Right lung (tissue), 5 donors: ENCODE data around the gene VPS54. TPM values are rescaled to one million over a fixed set of nuclear protein-coding genes. Genes with fewer than 3 reads are reported as not detected.
"Not testable (repeated sequence)": the region's sequence is repeated elsewhere in the genome, so short reads cannot be mapped to it uniquely, and the experiment has no call there.

Experiments used
- DNase-seq, 2 donors: peaks; one replicate each; pipeline ENCODE4 v3.0.0-alpha.2; 2013
- polyA plus RNA-seq, 5 donors: library from polyadenylated mRNA; unstranded; fragments of 120-200 nt; gene quantifications; one replicate each; pipeline versions ENCODE4 v1.2.1 to v1.2.3, GENCODE V29; 2013; ENCODE audit warnings: inconsistent platforms in 1 of 5, low replicate concordance in 1 of 5; ENCODE audit not compliant: insufficient read length in 5 of 5, insufficient read depth in 1 of 5

Gene VPS54
- polyA plus RNA-seq, 5 donors: 37.5 to 53.2 (median 49.8) TPM

DNA sequence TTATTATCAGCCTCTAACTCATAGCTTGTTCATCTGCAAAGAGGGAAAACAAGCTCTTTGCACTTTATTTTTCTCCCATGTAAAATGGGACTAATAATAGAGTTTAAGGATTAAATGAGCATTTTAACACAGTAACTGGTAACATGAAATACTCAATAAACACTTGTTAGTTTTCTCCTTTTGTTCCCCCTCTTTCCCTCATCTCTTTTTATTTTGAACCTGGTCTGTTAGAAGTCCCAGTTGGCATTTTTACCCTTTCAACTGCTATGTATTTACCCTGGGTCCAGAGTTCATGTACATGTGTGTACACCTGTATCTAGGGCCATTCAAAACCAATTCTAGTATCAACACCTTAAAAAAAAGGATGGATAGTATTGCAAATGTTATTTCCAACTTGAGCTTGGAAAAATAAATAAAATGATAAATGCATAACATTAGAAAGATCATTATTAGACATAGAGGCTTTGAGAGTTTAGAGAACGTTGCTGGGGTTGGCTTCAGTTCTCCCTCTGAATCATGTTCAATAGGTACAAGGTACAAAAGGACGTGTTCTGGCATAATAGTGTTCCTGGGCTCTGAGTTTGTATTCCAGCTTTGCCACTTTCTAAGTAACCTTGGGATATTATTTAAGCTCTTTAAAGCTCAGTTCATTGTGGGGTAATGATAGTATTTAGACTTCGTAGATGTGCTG, 5.2 kb upstream of the VPS54 start:
- no peak for DNase-seq

DNA sequence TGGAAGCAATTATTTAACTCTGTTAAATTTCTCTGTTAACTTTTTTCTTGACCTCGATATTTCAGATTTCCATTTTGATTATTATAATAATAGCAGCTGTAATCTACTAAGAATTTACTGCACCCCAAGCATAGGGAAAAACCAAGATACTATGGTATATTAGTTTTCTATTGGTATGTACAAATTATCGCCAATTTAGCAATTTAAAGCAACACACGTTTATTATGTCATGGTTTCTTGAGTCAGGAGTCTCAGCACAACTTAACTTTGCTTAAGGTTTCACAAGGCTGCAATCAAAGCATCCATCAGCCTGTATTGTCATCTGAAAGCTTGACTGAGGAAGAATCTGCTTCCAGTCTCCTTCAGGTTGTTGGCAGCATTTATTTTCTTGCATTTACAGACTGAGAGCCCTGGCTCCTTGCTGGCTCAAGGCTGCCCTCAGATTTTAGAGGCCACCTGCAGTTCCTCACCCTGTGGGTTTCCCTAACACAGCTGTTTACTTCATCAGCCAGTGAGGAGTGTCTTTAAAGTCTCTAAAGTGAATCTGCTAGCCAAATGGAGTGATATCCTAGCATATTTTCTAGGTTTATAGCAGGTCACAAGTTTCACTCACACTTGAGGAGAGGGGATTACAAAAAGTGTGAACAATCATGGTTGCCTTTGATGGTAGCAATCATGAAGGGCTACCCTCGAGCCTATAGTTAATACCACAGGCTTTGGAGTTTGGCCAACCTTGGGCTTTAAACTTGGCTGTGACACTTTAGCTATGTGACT, 4.4 kb upstream of the VPS54 start:
- DNase-seq: no peak

DNA sequence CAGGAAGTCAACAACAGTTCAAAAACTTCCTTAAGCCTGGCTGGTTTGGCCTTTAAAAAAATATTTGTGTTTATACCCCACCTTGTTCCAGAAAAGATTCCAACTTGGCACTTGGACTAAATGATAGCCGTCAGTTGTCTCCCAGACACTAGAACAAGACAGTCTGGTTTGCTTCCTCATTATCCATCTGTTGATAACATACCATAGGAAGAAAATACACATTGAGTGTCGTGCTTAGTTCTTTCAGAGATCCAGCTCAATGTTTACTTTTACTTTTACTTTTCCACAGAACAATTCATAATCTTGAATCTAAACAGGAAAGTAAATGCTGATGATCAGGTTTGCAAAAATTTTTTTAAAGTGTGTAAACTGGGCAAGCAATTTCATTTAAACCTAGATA, 2.4 kb upstream of the VPS54 start:
- no peak for DNase-seq

DNA sequence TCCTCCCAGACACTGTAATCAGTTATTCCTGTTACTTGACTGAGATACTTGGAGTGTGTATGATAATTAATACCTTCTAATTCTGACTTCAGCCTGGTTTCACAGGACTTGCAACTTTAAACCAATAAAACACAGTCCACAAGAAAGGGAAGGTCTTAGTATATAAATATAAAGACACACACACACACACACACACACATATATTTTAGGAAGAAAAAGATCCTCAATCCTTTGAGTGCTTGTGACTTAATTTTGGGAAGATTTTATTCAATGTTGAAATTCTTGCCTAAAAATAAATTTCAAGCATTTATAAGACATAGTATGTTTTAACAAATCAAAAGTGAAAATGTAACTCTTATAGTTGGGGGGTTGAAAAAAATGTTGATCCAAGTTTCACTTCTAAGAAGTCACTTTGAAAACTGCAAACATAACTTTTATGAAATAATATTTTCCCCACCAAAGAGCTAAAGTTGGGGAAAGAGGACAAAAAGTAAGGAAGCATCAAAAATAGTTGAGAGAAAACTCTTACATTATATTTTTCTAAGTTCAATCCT, 824 bp upstream of the VPS54 start:
- DNase-seq: peak in 1 of 2 donors; percentile 59

DNA sequence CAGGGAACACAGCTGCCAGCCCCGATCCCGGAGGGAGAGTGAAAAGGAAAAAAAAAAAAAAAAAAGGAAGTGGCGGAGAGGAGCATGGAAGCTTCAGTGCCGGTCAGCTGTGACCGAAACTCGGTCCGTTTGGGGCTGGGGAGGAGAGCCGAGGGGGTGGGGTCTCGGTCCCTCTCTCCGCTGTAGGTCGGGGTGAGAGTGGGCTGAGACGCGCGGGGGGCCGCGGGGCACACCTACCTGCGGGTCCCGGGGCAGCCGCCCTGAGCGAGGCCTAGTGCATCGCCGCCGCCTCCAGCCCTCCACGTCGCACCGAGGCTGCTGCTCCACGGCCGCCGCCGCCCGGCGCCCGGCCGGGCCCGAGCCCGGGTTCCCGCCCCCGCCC, 536 bp downstream of the VPS54 start:
- peak; percentile 64 to 74 for DNase-seq

DNA sequence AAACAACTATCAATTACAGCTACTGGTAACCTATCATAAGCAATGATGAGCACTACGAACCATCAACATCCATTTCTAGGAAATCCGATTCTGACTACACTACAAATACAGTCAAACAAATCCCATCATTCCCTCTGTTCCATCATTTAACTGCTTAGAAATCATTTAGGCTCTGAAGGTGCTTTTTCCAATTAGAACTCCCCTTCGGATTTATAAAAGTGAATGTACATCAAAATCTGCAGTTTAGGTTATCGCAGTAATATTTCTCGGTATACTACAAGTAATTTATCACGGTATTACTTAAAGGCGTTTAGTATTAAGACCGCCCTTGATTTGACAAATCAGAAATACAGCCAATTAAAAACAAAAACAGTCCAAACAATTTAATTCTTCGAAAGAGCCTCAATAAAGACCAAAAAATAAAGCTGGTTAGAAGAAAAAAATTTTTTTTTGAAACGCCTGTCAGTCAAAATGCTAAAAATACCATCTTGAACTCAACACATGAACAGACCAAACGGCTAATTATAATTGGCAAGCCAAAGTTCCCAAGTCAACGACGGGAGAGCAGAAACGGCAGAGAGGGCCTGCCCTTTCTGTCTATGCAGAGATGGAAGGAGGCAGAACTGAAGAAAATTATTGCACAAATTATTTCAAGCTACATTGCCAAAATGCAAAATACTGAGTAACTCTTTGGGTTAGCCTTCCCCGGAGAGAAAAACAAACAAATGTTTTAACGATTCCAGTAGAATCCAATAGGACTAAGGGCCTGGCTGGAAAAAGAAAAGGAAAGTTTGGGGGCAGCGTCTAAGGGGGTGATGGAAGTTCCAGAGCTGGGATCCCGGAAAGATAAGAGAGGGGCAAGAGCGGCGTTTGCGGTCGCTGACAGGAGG, 1.2 kb downstream of the VPS54 start:
- peak; percentile 46 to 51 for DNase-seq

DNA sequence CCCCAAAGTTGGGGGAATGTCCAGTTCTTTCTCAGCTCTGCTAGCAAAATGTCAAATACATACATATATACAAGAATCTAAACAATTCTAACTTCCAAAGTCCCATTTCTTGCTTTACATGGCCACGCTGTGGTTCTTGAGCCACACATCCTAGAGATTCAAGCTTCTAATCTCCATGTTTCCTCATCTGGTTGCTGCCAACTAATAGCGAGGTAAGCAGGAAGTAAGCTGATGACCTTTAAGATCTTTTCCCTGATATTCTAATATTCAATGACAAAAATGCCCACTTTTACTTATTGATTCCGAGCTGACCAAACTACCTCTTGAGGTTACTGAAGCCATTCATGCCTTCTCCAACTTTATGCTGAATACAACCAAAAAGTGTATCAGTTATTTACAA, 3.3 kb downstream of the VPS54 start:
- DNase-seq: no peak

DNA sequence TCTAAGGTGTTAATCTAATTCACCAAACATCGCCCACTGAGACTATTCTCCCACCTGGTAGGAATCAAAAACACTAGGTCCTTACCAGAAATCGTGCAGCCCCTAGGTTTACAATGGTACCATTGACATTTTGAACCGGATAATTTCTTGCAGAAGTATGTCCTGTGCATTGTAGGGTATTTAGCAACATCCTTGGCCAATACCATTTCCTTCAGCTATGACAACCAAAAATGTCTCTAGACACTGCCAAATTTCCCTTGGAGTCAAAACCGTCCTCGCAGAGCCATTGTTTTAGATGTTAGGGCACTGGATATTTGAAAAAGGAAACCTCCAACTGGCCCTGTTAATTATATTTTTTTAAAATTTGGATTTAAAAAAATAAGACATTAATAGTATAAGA, 3.8 kb downstream of the VPS54 start:
- DNase-seq: no peak

DNA sequence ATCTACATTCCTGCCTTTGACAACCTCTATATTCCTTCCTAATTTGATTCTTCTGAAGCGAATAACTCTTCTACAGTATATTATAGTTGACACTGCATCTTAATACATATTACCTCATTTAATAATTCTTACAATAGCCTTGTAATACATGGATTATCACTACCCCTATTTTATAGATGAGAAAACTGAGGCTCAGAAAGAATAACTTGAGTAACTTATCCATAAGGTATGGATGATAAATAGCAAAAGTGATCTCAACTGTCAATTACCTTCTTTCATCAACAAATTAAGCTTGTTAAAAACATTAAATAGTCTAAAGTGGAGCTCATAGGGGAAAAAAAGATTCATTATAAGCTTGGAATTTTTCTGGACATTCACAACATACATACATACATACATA, 4.6 kb downstream of the VPS54 start:
- DNase-seq: no peak

DNA sequence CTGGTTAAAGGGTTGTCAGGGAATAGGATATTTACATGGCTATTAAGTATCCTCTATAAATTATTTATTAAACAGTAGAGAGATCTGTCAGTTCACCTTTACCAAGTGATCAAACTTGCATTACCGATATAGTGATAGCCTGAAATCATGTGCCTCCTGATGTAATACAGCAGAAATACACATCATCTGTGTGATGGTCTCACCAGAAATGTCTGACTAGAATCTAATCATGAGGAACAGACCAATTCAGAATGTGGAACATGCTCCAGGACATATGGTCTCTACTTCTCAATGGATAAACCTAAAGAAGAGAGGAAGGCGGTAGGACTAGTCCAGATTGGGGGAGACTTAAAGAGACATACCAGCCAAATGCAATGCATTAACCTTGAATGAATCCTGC, 6.2 kb downstream of the VPS54 start:
- no peak for DNase-seq

DNA sequence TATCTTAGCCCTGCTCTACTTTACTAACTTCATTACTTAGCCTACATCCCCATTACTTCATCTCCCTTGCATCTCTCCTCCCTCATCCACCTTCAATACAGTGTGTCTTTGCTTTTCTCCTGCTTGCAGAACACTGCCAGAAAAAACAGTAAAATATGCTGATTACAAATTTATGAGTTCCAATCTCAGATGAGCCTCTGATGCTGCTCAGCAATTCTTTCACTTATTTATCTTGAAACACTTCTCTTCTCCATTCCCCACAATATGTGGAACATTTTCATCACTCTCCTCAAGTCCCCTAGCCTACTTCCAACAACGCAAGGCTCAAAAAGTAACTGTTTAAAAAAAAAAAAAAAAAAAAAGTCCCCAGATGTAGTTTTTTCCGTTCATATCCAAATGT, 7.1 kb downstream of the VPS54 start:
- DNase-seq: no peak

DNA sequence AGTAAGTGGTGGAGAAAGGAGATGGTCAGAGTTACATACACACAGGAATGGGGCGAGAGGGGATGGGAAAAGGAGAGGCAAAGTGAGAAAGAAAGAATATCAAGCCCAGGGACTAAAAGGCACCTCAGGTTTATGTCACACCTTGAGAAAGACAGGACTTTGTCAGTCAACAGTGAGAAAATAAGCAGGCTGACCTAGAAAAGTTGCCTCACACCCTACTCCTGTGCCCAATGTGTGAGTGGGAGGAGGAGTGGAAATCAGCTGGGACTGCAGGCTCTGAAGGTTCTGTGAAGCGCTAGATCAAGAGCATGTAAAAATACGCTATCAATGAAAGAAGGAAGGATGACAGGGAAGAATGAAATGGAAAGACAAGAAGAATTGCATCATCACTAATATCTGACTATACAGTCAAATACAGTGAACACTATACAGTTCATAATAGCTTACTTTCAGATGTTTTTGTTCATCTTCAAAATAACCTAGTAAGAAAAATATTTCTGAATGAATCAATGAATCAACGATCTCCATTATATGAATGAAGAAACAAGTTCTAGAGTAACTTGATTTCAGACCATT, 10.7 kb downstream of the VPS54 start:
- no peak for DNase-seq

DNA sequence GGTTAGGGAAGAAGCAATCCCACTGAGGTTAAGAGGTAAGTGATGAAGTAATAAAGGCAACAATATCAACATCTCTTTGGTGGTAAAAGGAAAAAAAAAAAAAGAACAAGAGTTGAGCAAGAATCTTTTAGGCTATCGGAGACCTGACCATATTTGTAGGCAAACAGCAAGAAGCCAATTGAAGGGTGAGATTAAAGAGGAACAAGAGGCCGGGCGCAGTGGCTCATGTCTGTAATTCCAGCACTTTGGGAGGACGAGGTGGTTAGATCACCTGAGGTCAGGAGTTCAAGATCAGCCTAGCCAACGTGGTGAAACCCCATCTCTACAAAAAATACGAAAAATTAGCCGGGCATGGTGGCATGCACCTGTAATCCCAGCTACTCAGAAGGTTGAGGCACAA, 11.3 kb downstream of the VPS54 start:
- no peak for DNase-seq

DNA sequence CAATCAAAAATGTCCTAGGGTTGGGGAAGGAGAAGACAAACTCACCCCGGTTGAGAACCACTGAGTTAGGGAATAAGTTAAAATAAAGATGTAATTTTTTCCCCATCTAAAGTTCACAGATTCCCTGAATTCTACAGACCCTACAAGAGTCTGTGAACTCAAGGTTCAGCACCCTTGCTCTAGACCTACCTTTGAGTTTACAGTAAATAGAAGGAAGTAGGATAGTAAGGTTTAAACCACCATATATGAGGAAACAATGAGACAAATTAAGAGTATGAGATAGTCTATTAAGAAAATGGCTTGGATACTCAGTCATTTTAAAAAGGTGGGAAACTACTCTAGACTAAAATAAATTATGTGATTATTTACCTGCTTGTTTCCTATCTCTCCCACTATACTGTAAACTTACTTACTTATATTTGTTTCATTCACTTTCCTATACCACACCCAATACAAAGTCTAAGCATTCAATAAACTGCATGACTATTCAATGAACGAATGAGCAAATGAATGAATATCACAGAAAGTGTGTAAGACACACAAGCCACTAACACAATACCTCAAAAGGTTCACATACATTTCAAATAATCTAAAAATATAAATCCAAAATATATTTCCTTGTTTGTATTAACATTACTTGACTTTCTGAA, 13.4 kb downstream of the VPS54 start:
- DNase-seq: no peak

DNA sequence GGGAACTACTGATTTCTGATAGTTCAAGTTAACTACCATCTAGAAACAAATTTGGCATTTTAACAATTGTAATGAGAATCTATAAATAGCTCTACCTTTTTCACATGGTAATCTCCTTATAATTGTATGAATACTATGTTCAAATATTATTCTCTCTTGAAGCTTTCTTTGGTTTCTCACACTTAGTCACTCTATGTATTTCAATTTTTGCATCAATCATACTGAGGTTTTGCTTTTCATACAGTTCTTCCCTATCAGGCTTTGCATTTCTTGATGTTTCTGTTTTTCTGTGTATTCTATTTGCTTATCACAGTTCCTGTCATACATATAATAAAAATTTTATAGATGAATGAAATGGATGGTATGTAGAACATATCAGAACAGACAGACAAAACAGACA, 16.0 kb downstream of the VPS54 start:
- DNase-seq: no peak

DNA sequence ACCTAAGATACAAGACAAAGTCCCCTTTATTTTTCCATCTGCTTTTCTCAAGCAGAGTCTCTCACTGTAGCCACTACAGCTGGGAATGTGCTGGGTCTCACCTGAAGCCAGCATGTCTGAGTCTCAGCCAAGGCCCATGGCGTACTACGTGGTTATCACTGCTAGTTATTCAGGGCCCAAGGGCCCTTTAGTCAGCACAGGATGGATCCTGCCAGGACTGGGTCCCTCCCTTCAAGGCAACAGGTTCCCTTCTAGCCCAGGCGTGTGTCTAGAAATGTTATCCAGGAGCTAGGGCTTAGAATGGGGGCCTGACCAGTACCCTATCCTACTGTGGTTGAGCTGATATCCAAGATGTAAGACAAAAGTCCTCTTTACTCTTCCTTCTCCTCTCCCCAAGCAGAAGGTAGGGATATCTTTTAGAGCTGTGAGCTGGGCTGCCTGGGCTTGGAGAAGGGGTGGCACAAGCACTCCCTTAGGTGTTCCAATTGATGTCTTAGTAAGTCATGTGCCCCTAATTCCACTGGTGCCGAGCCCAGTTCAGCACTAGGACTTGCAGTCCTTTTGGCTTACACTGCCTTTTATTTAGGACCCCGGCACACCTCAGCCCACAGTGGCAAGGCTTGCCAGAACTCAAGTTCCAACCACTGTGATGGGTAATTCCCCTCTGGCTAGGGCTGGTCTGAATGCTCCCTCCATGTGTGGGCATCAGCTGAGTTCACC, 17.7 kb downstream of the VPS54 start:
- DNase-seq: no peak

DNA sequence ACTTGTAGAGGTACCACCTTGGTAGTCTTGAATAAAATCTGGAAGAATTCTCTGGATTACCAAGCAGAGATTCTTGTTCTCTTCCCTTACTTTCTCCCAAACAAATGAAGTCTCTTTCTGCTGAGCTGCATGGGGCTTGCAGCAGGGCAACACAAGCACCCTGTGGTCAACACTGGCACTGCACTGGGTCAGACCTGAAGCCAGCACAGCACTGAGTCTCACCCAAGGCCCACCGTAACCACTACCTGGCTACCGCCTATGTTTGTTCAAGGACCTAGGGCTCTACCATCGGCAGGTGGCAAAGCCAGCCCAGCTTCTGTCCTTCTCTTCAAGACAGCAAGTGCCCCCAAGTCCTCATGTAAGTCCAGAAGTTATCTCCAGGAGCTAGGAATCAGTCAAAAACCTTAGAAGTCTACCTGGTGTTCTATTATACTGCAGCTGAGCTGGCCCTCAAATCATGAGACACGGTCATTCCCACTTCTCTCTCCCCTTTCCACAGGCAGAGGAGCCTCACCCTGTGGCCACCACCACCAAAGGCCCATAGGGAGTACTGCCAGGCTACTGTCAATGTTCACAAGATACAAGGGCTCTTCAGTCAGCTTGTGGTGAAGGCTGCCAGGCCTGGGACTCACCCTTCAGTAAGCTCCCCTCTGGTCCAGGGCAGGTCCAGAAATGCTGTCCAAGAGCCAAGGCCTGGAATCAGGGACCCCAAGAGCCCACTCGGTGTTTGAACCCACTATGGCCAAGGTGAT, 18.4 kb downstream of the VPS54 start:
- DNase-seq: no peak

DNA sequence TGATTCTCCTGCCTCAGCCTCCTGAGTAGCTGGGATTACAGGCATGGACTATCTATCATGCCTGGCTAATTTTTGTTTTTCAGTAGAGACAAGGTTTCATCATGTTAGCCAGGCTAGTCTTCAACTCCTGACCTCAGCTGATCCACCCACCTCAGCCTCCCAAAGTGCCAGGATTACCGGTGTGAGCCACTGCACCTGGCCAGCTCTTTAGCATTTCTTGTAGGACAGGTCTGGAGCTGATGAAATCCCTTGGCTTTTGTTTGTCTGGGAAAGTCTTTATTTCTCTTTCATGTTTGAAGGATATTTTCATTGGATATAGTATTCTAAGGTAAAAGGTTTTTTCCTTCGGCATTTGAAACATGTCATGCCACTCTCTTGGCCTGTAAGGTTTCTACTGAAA, 20.2 kb downstream of the VPS54 start:
- no peak for DNase-seq

DNA sequence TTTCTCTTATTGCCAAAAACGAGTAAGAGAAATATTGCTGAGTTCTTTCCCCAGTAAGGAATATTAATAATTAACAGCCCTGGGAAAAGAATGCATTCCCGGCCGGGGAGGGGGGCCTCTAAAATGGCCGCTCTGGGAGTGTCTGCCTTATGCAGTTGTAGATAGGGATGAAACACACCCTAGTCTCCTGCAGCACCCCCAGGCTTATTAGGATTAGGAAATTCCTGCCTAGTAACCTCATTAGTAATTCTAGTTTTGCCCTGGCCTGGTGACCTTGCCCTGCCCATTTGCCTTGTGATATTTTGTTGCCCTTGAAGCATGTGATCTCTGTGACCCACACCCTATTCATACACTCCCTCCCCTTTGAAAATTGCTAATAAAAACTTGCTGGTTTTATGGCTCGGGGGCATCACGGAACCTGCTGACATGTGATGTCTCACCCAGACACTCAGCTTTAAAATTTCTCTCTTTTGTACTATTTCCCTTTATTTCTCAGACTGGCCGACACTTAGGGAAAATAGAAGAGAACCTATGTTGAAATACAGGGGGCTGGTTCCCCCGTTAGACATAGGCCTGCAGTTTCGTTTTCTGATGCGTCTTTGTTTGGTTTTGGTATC, 22.5 kb downstream of the VPS54 start:
- not testable (repeated sequence) for DNase-seq
